Measurements from ENCODE around the gene SLC35D1. TPM values are rescaled to one million over a fixed set of nuclear protein-coding genes. Genes with fewer than 3 reads are reported as not detected.

The SLC35D1 gene
- total and polyA plus RNA-seq, 2 of the 13 experiments (the other 11 are each of a cell fraction or from before 2014, with no cell fraction given): 12.4 to 41.5 TPM

GRCh38 chr1:67053535-67053784 lies 488 bp downstream of the SLC35D1 start:
- Histone ChIP-seq H2AFZ (ENCODE audit: low read length) (no peak overlapping the region), H3K9ac (ENCODE audit: insufficient read depth, low read depth, low read length) (peak overlapping the region; percentile 96), H3K36me3 (replicated peaks in 1 of 2; ENCODE audit: control insufficient read depth in 1 of 2, insufficient read depth in 2 of 2, low read length in 2 of 2) (peaks cover 0 to 12% of the 10 kb centered on the region in 2 experiments; a peak in 3 of 5 replicates), H3K4me3 (replicated peaks in 1 of 3; ENCODE audit: insufficient read depth in 1 of 3, low read depth in 2 of 3, low read length in 3 of 3) (peak overlapping the region; percentile 85 to 96 (median 88)), H4K20me1 (ENCODE audit: insufficient read depth, low read length) (peaks cover 3% of the 10 kb centered on the region; the same call in 1 of the 2 replicates), H3K4me2 (ENCODE audit: low read depth, low read length) (peak overlapping the region; percentile 92), H3K4me1 (ENCODE audit: insufficient read depth, low read length) (peaks cover 35% of the 10 kb centered on the region), H3K79me2 (ENCODE audit: insufficient read depth, low read length) (peaks cover 32% of the 10 kb centered on the region), H3K27ac (ENCODE audit: extremely low read length, insufficient read depth, low read length) (peak overlapping the region; percentile 98), H3K9me3 (ENCODE audit: low read length) (no peaks in the 10 kb centered on the region), H3K27me3 (ENCODE audit: control insufficient read depth in 1 of 2, insufficient read depth in 2 of 2, low read length in 2 of 2) (no peaks in the 10 kb centered on the region; a peak in 1 of 5 replicates)
- FAIRE-seq (no peak), ATAC-seq (peak; percentile 88), DNase-seq (ENCODE audit: low spot score) (peak; percentile 54)
- in situ Hi-C loops (cut with HindIII; ENCODE audit: extremely low pct_ligation_motif_present, low pct_unique_long_range_greater_than_20kb): loop anchor here (5.0 kb wide), 1 partner anchor 126 kb away; no protein-coding TSS in a partner anchor
- no TSS peak for BruUV-seq (replicated peaks)
- intact Hi-C loops (cut with micrococcal nuclease; ENCODE audit: unreplicated experiment): loop anchor here (2.0 kb wide), 1 partner anchor 123 kb away; no protein-coding TSS in a partner anchor
- POLR2A ChIA-PET: interaction anchor here (1.4 to 1.9 kb wide), 2 partner anchors 128 to 379 kb away, joined by 5 to 20 read pairs; partner anchors contain the start of genes DNAI4 and MIER1
- WGBS (ENCODE audit: low lambda C conversion rate): 0% methylated on average over 6 of the region's 34 CpGs
- CTCF ChIA-PET (ENCODE audit: low intra/inter-chr PET ratio, low total read pairs): no interaction called here
- TF ChIP-seq ZNF629 (CRISPR knock-in tag; conservative IDR thresholded peaks at IDR 0.05) (no peak), ARNT2 (CRISPR knock-in tag; IDR thresholded peaks at IDR 0.05; ENCODE audit: low read depth) (peak; percentile 5; the same call in 1 of the 2 replicates), NFE2L2 (IDR thresholded peaks at IDR 0.05; ENCODE audit: low read length) (no peak), JDP2 (CRISPR knock-in tag; IDR thresholded peaks at IDR 0.05; ENCODE audit: borderline replicate concordance) (no peak), ZNF24 (IDR thresholded peaks at IDR 0.05) (no peak), ZNF331 (CRISPR knock-in tag; IDR thresholded peaks at IDR 0.05) (no peak; the same call in 1 of the 2 replicates), POLR2AphosphoS5 (IDR thresholded peaks at IDR 0.05; ENCODE audit: low read depth, low read length) (no peak), ZNF781 (CRISPR knock-in tag; IDR thresholded peaks at IDR 0.05; ENCODE audit: borderline replicate concordance, not compliant biosample characterization) (no peak), NFAT5 (CRISPR knock-in tag; IDR thresholded peaks at IDR 0.05) (0 out of 2 replicates have a peak, but pooled peaks have one; percentile 8), ZNF652 (CRISPR knock-in tag; IDR thresholded peaks at IDR 0.05; ENCODE audit: borderline replicate concordance, low read depth) (no peak), ZNF263 (CRISPR knock-in tag; IDR thresholded peaks at IDR 0.05) (0 out of 2 replicates have a peak, but pooled peaks have one; percentile 20), ZNF614 (CRISPR knock-in tag; IDR thresholded peaks at IDR 0.05; ENCODE audit: borderline replicate concordance) (no peak), HIVEP1 (CRISPR knock-in tag; IDR thresholded peaks at IDR 0.05) (no peak), ZNF703 (CRISPR knock-in tag; IDR thresholded peaks at IDR 0.05; ENCODE audit: borderline replicate concordance) (no peak), DPF2 (CRISPR knock-in tag; IDR thresholded peaks at IDR 0.05; ENCODE audit: borderline replicate concordance, low read depth) (no peak), FUBP1 (CRISPR knock-in tag; IDR thresholded peaks at IDR 0.05; ENCODE audit: borderline replicate concordance) (no peak), KAT8 (CRISPR knock-in tag; IDR thresholded peaks at IDR 0.05) (no peak)
- TF ChIP-seq, protein P1, sequence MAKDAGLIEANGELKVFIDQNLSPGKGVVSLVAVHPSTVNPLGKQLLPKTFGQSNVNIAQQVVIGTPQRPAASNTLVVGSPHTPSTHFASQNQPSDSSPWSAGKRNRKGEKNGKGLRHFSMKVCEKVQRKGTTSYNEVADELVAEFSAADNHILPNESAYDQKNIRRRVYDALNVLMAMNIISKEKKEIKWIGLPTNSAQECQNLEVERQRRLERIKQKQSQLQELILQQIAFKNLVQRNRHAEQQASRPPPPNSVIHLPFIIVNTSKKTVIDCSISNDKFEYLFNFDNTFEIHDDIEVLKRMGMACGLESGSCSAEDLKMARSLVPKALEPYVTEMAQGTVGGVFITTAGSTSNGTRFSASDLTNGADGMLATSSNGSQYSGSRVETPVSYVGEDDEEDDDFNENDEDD (CRISPR knock-in tag; IDR thresholded peaks at IDR 0.05; ENCODE audit: borderline replicate concordance): peak; percentile 33; the same call in 1 of the 2 replicates
